GM04503 (cell line): Measurements from ENCODE around the gene ANGPTL2.

ENCODE experiments used
- DNase-seq: peaks from one replicate; pipeline ENCODE4 v3.0.0-alpha.2; 2012; ENCODE audit warnings: low read depth

The ANGPTL2 gene

DNA sequence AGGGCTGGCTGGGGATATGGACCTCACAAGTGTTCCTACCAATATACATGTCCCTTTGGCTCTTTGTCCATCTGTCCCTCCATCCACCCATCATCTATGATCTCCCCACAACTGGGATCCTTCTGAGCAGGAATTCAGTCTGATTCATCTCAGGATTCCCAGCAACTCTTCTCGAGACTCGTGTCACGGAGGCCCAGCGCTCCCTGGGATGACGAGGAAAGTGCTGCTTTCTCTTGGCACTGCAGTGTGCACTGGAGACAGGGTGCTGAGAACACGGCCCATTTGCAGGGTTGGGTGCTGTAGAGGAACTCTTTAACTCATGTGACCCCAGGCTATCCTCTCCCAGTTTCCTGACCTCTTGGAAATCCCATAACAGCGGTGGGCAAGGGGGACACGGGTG, 72.9 kb downstream of the ANGPTL2 start:
- DNase-seq = no peak

DNA sequence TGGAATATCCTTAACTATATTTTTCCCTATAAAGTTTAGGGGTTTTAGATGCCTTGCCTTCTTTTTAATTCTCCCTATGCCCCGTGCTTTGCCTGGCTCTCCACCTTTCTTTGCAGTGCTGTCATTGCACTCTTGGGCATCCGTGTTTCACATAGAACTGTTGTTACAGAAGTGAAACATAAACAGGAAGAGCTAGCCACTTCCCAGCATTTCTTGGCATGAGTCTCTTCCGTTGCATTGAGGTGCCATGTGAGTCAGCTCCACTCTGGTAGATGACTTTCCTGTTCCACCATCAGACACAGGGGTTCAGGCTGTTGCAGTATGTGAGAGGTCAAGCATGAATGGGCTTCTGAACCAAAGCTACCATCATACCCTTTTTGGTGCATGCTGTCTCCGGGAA, 73.4 kb downstream of the ANGPTL2 start:
- DNase-seq = no peak

DNA sequence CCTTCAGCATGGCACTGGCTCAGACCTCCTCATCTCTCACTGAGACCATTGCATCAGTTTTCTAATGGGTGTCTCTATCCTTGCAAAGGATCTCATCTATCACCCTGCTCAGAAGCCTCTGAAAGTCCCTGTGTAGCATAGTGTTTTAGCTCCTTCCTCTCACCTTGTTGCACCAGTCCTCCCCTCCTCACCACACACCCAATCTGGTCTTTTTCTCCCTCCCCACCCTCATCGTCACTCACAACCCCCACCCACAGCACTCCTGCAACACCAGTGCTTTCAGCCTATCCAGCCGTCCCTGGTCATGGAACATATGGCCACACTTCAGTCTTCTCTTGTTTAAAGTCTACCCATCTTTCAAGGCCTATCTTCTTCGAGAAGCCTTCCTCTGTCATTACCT, 74.5 kb downstream of the ANGPTL2 start:
- DNase-seq = no peak

DNA sequence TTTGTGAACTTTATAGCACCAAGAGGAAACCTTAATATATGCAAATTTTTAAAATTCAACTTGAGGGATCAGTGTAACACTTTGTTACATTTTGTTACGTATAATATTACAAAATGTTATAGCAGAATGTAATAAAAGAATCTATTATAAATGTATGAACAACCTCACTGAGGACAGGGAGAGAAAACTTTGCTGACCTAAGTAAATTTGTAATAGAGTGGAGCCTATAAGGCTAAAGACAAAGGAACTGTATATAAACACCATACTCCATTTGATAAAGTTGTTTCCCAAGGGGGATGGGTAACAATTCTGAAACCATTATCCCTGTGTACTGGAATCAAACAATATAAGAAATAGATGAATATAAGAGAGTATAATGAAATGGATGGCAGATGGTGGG, 77.3 kb downstream of the ANGPTL2 start:
- DNase-seq = no peak

DNA sequence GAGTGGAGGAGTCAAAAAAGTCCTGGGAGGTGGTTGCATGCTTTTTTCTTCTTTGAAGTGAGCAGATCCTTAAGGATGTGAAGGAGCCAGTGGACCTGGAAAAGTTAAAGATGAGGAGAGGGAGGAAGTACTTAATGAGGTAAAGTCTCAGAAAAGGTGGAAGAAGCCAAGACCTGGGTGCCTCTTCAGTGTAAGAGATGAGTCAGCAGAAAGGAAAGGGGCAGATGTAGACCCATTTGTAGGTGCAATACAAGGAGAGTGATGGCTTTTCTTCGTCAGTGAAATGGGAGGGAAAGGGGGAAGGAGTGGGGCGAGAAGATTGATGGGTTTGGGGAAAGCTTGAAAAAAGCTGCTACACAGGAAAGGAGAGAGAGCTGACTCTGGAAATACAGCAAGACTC, 82.9 kb downstream of the ANGPTL2 start:
- DNase-seq = no peak

DNA sequence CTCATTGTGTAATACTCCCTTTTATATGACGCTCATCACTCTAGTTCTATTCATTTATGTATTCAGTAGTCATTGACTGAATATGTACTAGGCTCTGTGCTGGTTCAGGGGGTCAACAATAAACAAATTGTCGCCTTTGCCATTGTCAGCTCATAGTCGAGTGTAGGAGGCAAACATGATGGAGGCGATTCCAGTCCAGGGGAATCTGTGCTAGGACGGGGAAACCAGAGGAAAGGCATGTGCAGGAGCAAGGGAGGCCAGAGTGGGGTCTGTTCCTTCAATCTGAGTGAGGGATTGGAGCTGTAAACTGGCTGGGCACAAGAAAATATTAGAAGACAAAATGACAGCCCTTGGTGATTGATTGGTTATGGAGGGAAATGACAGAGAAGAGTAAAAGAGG, 83.9 kb downstream of the ANGPTL2 start:
- no peak for DNase-seq
